T-helper 2 cell (primary cell): ENCODE measurements around the gene PDE10A.
"Not testable (repeated sequence)": the region's sequence is repeated elsewhere in the genome, so short reads cannot be mapped to it uniquely, and the experiment has no call there.

Source experiments
- DNase-seq, 5 experiments: peaks; one replicate each; pipeline versions ENCODE4 v3.0.0 to v3.0.0-alpha.2; 2012 to 2022

Gene PDE10A

DNA sequence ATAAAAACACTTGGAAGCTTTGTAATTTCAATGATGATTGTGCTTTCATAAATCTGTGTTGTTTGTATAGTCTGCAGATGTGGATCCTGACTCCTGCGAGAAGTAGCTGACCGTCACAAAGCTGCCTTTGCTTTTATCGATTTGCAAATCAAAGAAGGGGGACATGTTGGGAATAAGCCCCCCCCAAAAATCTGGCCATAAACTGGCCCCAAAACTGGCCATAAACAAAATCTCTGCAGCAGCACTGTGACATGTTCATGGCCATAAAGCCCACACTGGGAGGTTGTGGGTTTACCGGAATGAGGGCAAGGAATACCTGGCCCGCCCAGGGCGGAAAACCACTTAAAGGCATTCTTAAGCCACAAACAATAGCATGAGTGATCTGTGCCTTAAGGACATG lies 199.5 kb downstream of the PDE10A start:
- DNase-seq, result not testable (repeated sequence)

DNA sequence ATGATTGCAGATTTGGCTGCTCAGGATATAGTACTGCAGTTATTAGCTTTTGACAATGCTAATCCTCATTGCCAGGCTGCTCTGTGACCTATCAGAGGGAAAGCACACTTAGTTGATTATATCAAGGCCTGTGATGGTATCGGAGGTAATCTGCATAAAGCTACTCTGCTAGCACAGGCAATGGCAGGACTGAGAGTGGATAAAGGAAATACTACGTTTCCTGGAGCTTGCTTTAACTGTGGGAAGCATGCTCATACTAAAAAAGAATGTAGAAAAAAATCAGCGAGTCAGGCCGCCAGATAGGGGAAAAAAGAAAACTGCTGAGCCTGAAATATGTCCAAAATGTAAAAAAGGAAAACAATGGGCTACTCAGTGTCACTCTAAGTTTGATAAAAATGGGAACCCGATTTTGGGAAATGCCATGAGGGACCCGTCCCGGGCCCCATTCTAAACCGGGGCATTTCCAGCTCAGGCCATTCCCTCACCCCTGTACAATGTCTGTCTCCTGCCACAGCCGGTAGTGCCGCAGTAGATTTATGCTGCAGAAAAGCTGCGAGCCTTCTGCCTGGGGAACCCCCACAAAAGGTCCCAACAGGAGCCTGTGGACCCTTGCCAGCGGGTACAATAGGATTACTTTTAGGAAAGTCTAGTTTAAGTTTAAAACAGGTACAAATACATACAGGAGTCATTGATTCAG lies 203.3 kb downstream of the PDE10A start:
- DNase-seq, result not testable (repeated sequence)

DNA sequence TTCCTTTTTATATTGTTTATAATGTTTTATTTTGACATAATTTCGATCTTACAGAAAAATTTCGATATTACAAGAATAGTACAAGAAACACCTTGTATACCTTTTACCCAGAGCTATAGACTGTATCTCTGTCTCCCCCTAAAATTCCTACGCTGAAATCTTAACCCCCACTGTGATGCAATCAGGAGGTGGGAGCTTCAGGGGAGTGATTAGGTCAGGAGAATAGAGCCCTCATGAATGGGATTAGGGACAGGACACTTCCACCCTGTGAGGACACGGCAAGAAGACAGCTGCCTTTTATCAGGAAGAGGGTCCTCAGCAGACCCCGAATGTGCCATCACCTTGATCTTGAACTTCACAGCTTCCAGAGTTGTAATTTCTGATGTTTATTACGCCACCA lies 204.9 kb downstream of the PDE10A start:
- no peak for DNase-seq

DNA sequence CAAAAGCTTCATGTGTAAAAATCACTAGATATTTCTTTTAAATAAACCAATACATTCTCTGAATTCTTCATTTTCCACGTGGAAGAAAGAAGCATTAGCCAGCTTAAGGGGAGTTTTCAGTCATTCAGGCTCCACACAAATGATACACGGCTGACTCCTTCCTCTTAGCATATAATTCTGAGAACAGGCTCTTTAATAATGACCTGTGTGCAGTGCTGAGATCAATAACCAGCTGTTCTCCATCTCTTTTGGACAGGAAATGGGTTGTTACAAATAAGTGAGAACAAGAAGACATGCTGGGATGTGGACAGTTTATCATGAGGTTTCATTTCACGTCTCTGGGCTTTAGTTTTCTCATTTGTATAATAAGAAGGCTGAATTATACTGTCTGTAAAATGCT lies 206.8 kb downstream of the PDE10A start:
- DNase-seq, result no peak

DNA sequence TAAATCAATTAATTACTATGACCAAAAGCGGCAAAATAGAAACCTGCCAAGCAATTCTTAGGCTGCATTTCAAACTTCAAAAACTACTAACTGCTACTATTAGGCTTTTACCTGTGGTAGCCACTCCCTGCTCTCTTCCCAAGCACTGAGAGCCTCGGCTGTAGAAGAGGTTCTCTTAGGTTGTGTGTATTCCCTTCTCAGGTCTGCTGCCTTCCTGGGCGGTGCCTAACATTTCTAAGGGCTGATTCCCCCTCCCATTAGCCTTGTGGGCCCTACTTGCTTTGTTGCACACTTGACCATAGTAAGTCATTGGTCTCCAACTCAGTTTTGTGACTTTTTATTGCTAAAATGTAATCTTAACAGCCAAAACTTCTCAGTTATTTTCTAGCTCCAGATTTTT lies 207.6 kb downstream of the PDE10A start:
- DNase-seq, result no peak

DNA sequence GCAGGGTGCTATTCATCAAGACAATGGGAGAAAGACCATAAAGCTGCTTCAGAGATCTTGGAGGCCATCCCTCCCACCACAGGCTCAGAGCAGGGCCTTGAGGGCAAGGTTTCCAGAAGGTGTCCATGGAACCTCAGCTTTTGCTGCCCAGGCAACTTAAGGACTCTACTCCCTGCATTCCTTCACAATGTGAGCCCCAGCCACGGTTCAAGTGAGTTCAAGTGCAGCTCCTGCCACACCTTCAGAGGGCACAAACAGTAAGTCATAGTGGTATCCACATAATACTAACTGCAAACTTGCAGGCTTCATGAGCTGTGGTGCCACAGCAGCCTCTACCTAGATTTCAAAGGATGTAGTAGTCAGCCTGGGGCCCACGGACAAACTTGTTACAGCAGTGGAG lies 209.6 kb downstream of the PDE10A start:
- no peak for DNase-seq

DNA sequence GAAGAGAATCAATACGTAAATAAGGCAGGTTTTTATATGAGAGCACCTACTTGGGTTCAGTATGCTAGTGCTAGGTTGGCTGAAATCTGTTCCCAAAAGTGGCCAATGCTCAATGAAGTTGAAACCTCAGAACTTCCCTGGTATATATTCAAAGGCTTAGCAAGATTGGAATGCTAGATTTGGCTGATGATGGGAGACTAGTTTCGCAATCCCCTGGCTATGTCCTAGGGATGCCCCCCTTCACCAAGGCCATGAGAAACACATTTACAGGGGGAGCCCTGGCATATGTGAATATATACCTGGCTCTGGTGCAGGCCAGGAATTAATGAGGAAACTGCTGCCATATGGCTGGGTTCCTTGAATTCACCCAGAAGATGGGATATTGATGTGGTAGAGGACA lies 211.2 kb downstream of the PDE10A start:
- no peak for DNase-seq

DNA sequence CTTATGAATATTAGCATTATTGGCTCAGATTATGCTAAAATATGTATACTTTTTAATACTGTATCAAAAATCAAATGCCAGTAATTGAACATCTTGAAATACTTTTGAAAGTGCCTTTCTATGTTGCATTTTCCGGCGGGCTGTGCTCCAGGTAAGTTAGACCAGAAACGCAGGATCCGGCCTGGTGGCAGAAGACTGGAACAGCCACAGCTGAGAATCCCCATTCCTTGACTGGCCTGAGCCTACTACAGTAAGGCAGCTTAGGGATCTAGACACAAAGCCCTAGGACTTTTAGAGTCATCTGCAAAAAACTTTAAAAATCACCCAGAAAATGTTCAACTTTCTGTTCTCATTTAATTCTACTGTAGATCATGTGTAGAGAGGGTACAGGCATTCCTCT lies 214.8 kb downstream of the PDE10A start:
- DNase-seq, result no peak

DNA sequence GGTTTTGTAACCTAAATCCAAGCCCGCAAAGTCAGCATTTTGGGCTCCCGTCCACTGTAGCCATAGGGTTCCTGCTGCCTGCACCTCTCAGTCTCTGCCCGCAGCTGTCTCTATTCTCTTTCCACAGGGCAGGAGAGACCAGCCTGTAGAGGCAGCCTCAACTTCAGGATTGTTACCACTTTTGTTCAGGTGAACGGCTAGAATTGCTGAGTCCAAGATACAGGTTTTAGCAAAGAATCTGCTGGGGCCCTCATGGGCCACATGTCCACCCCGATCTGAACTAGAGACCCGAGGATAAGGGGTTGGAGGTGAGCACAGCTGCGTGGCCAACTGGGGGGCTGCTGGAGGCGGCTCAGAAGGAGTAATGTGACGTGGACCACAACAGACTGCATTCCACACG lies 215.9 kb downstream of the PDE10A start:
- no peak for DNase-seq

DNA sequence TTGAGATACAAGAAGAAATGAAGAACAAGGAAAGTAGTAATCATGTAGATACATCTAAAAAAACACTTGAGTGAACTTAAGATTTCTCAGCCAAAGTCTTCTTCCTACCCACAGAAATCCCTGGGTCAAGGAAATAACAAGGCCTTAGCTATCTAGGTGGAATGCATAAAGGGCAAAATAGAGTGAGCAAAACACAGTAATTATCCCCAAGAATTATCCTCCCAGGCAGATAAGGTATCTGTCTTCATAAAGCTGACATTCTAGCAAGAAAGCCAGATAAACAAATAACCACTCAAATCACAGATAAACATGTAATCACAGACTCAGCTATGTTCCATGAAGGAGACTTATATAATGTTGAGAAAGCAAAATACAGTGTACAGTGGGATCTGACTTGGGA lies 216.7 kb downstream of the PDE10A start:
- no peak for DNase-seq

DNA sequence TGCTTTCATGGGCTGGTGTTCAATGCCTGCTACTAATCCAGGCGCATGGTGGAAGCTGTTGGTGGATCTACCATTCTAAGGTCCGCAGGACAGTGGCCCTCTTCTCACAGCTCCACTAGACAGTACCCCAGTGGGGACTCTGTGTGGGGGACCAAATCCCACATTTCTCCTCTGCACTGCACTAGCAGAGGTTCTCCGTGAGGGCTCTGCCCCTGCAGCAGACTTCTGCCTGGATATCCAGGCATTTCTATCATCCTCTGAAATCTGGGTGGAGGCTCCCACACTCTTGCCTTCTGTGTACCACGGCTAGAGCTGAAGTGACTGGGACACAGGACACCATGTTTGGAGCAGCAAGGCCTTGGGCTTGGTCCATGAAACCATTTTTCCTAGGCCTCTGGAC lies 219.6 kb downstream of the PDE10A start:
- no peak for DNase-seq

DNA sequence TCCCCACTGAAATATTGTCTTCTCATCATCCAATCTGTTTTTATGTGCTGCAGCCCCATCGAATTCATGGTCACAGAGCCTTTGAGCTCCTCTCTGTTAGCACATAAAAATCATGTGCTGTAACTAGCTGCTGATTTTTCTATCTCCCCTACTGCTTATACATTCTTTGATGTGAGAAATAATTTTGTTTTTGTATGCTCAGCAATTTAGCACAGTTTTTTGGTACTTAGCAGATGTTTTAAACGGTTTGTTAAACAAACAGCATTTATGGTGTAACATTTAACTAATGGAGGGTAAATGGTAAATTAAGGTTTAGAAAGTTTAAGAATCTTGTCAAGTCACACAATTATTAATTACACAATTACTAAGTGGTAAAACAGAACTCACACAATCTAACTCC lies 221.9 kb downstream of the PDE10A start:
- no peak for DNase-seq

DNA sequence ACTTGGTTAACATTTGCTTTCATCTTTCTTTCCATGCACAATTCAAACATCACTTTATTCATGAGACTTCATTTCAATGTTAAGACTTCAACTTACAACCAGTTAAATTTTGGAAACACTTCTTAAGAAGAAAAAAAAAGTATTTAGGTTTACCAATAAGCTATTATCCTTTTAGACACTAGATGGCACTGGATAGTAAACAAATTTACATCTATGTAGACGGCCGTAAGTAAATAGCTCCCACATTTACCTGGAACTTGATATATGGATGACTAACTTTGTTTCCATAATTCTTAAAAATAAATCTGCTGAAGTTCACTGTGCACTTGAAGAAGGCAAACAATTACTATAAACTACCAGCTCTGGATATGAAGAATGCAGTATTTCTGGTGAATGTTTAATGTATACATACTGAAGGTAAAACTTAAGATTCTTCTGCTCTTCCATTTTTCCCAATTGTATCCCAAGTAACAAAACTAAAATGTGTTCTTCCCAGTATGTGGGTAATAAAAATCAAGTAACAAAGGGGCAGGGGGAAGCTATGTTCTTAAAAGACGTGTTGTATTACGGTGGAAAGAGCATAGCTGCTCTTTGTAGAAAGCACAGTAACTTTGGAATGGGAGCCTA lies 223.0 kb downstream of the PDE10A start:
- peak in 1 of 5 experiments; percentile 45 for DNase-seq

DNA sequence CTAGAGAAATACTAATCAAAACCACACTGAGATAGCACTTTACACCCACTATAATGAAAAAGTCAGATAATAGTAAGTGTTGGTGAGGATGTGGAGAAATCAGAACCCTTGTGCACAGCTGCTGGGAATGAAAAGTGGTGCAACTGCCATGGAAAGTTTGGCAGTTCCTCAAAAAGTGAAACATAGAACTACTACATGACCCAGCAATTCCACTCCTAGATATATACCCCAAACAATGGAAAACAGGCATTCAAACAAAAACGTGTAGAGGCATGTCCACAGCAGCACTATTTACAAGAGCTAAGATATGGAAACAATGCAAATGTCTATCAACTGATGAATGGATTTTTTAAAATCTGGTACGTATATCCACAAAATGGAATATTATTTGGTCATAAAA lies 236.1 kb downstream of the PDE10A start:
- DNase-seq, result no peak

DNA sequence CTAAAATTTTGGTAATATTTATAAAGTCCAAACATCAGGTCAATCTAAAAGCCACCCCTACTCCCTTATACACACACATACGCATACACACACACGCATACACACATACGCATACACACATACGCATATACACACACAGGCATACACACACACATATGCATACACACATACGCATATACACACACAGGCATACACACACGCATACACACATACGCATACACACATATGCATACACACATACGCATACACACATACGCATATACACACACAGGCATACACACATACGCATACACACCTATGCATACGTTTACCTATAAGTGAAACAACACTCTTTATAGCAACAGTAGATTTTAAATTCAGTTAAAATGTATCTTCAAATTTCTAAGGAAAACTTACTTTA lies 240.8 kb downstream of the PDE10A start:
- DNase-seq, result no peak

DNA sequence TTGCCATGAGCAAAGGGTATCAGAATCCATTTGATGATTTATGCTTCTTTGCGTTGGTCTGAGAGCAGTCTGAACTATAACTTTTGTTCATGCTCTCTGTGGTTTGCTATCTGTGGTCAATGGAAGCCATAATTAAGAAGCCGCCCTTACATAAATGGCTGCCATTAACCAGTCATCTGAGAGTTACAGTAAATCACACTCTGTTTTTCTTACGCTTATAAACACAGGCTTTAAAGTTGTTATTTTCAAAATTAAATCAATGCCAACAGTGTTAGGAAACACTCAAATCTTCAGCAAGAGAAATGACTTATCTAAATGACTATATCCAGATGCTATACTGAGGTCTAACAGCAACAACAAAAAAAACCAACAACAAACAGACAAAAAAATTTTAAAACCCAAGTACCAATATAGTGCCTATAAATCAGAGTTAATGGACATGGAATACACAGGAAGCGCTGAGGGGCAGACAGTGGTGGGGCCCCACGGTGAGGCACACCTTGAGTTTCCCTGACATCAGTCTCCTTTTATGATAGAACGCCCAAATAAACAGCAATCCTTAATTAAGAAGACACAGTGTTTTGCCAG lies 245.7 kb downstream of the PDE10A start:
- DNase-seq, result no peak

DNA sequence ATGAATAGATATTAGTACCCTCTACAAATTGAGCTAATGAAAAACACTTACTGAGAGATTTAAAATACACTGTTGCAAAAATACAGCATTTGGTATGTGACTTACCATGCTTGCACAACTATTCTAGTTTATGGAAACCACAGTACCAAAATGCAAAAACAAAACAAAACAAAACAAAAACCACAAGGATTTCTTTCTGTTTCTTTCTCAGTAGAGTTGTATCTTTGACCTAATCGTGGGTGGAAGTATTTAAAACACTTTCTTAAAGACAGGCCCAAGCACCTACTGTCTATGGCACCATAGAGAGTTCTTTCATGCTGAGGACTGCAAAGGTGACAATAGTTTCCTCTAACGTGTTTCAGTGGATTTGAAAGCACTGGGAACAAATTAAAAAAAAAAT lies 258.3 kb downstream of the PDE10A start:
- DNase-seq, result peak in 1 of 5 experiments; percentile 19

DNA sequence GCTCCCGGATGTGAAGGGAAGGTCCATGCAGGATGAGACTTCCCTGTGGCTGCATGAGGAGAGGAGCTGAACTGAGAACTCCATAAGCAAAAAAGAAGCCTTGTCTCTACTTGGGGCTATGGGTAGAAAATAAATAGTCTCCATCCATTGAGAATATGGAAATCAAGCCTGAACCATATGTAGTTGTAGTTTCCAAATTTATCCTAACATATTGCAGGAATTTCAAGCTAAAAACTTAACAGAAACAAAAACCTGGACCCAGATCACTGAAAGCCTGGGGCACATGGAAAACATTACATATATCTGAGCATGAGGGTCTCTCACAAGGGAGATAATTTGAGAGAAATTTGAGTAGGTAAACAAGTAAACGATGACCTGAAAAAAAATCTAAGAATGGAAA lies 258.7 kb downstream of the PDE10A start:
- DNase-seq, result no peak

DNA sequence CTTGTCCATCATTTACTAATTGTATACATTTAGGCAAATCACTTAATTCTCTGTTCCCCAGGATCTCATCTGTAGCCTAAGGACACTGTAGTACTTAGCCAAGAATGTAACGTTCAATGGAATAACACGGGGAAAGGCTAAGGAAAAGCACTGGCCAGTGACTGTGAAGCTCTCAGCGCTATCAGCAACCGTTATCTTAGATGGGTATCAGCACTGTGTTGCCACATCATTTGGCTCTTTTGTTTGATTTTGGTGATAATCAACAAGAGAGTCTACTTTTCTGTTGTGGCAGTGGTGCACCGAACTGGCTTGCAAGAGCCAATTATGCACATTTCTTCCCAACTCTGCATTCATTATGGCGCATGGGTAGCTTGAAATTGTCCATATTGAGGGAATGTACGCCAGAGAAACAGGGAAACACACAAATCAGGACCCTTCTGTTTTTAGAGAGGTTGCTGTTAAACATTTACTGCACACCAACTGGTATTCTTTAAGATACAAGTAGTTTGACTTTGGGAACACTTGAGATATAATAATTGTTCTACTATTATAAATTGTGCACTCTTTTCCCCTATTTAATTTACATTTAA lies 259.9 kb downstream of the PDE10A start:
- peak in 1 of 5 experiments; percentile 12 for DNase-seq

DNA sequence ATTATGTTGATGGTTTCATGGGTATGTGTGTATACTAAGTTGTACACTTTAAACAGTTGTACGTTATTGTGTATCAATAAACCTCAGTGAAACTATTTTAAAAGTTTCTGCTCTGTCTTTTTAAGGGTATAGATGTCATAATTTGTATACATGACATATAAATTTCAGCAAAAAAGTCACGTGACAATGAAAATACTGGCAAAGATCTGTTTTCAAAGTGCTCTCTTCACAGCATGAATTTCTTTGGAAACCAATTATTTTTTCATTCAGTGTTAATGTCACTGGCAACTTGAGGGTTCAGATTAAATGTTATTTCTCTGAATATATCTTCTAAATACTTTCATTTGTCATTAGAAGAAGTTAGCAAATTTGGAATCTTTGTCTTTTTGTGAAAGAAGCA lies 261.9 kb downstream of the PDE10A start:
- DNase-seq, result no peak

DNA sequence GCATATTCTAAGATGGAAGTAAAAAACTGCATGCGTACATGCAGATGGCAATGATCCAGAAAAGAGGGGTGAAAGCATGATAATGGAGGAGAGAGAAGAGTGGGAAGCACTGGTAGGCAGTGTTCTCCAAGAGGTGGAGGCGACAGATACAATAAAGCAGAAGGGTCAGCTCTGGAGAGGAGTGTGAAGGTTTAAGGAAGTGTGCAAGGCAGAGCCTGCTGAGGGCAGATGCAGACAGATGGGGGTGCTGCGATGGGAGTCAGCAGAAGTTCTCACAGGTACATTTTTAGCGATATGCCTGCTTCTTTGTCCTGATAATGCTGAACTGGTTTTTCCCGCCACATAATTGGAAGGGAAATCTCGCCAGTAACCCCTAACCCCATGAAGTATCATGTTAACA lies 272.6 kb downstream of the PDE10A start:
- DNase-seq, result no peak

DNA sequence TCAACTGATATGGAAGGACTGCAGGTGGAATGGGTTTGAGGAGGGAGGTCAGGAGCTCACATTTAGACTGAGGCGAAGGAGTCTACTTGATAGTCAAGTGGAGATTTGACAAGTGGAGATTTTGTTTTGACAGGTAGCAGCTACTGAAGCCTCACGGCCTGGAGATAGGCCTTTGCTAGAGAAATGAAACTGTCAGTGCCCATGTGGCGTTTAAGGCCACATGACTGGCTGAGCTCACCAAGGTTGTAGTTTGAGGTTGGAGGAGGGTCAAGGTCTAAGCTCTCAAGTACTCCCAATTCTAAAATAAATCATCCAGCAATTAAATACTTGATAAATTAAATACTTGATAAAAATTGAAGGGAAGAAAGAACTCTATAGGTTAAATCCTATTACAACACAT lies 273.5 kb downstream of the PDE10A start:
- no peak for DNase-seq

DNA sequence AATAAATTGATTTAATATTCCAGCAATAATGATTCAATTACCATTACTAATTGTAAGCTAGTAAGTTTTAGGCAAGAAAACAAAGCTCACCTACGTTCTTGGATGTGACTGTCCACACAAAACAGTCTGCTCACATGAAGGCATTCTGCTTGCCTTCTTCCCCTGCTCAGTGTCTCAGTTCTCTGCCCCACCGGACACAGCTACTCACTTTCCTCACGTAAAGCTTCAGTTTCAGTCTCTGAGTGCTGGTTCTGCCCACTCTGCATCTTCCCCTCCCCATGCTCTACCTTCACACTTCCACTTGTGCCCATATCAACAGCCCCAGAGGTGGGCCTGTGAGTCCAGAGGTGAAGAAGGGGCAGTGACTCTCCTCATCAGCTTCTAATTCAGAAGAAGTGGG lies 279.7 kb downstream of the PDE10A start:
- no peak for DNase-seq

DNA sequence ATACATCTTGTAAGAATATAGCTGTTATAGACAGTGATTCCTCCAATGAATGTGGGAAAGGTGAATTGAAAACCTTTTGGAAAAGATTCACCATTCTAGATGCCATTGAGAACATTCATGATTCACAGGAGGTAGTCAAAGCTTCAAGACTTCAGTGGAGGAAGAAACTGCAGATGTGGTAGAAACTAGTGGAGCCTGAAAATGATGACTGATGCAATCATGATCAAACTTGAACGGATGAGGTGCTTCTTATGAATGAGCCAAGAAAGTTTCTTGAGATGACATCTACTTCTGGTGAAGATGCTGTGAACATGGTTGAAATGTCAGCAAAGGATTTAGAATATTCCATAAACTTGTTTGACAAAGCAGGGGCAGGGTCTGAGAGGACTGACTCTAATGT lies 286.9 kb downstream of the PDE10A start:
- no peak for DNase-seq
